ELF-1 (cell line): ENCODE measurements around the gene RHOJ.
"Not testable (repeated sequence)": the region's sequence is repeated elsewhere in the genome, so short reads cannot be mapped to it uniquely, and the experiment has no call there.

Experiments used
- DNase-seq: peaks from one replicate; pipeline ENCODE4 v3.0.0-alpha.2; 2016; ENCODE audit warnings: low read depth, low spot score

Gene RHOJ

GRCh38 chr14:63296060-63296563, 91.9 kb downstream of the RHOJ start:
- DNase-seq: no peak

GRCh38 chr14:63297372-63298063, 93.3 kb downstream of the RHOJ start:
- no peak for DNase-seq

DNA sequence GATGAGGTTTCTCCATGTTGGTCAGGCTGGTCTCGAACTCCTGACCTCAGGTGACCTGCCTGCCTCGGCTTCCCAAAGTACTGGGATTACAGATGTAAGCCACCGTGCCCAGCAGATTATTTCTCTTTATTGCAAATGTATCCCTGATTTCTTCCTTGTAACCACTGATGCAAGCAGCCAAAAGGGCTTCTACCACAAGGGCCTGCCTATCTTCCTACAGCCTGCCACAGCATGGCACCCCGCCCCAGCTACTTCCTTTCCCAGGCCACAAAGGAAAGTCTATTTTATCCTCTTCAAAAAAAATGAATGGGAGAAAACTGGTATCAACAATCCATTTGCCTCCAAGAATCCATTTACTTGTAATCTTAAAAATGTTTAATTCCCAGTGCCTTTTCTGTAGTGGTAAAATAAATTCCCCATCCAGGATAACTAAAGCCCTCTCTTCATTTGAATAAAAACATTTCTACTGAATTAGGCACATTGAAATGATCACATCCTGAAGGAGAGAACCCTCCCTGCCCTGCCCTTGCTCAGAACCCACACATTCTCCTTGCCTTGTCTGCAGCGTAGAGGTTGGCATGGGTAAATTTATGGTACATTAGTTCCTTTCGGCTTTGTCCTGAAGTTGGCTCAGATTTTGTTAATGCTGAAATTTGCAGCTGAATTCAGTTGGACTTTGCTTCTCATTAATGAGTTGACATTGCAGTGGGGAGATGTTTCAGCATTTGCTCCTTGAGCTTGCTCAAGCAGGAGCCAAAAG, 95.3 kb downstream of the RHOJ start:
- DNase-seq: no peak

GRCh38 chr14:63300854-63301253, 96.6 kb downstream of the RHOJ start:
- no peak for DNase-seq

GRCh38 chr14:63301891-63302534, 97.8 kb downstream of the RHOJ start:
- peak; percentile 25 for DNase-seq

- DNase-seq: not testable (repeated sequence)
Measured at GRCh38 chr14:63304429-63304828, 100.2 kb downstream of the RHOJ start.

GRCh38 chr14:63308723-63309317, 104.6 kb downstream of the RHOJ start:
- DNase-seq: peak; percentile 28

DNA sequence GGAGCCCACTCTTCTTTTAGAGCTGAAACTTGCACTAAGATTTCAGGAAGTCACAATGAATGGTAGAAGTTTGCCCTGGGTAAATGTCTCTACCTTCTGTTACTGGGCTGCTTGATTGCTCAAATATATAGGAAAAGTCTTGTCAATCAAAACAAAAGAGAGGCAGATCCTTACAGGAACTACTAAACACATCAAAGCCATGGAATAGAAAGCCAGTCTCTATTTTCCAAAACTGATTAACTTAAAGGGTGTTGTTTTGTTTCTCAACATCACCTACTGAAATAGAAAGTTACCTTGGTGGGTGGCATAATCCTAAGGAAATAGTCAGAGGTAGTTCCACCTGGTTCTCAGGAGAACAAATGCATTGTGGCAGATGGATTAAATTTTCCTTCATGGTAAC, 114.6 kb downstream of the RHOJ start, which contains the start of gene GPHB5:
Gene GPHB5, minus strand, starts transcription at position 101 of the 400 bp plus-strand sequence. CDS start 1,086 bp downstream, outside the sequence.
- DNase-seq: no peak

GRCh38 chr14:63322472-63322871, 118.2 kb downstream of the RHOJ start:
- no peak for DNase-seq

DNA sequence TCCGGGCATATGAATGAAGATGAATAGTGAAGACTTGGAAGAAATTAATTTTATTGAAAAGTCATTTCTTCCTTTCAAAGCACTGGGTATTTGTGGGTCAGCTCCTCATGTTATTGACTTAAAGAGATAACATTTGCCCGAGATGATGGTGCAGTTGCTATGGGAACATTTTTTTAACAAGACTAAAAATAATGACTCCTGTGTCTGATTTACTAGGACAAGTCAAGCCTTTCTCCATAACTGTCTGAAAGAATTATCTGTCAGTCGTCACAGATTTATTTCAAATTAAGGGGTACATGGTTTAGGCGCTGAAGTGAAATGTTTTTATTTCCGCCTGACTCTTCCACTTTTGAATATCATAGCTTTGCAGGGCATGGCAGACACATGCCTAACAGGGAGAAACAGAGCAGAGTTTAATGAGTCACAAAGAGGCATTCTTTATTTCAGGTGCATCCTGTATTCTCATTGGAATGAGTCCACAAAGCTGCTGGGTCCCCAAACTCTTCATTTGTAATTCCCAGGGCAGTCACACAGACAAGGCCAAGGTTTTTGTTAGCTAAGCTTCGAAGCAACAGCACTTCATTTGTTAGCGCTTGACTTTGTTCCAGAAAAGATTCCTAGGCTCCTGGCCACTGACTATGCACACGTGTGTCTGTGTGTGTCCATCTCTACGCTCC, 118.8 kb downstream of the RHOJ start:
- no peak for DNase-seq

DNA sequence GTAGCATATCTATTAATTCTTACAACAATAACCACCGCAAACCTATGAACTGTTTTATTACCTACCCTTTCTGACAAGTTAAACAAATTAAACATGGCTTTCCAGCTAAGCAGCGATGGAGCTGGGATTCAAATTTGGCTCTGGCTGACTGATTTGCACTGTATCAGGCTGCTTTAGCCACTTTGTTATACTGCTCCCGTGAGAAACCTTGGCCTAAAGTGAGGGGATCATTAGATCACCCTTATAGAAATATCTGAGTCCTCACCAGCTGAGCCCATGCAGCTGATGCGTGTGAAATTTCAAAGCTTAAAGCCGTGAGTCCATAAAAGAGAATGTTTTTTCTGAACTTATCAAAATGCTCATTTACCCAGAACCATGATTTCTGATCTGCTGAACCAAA, 122.6 kb downstream of the RHOJ start:
- no peak for DNase-seq

GRCh38 chr14:63328787-63329737, 124.8 kb downstream of the RHOJ start:
- no peak for DNase-seq

GRCh38 chr14:63342371-63342770, 138.1 kb downstream of the RHOJ start:
- DNase-seq: no peak
